ENCODE measurements around the gene LPIN2. TPM values are rescaled to one million over a fixed set of nuclear protein-coding genes. Genes with fewer than 3 reads are reported as not detected.
"Not testable (repeated sequence)": the region's sequence is repeated elsewhere in the genome, so short reads cannot be mapped to it uniquely, and the experiment has no call there.

The LPIN2 gene
- total RNA-seq, 1 experiment from 2014 or later = 25.3 TPM

GRCh38 chr18:3005462-3005861 lies 7.5 kb downstream of the LPIN2 start:
- Mint-ChIP-seq H3K27ac (ENCODE audit: unreplicated experiment) (no peak overlapping the region), H3K27me3 (ENCODE audit: insufficient read depth, unreplicated experiment) (no peaks in the 10 kb centered on the region), H3K4me1 (ENCODE audit: low read depth, unreplicated experiment) (peaks cover 14% of the 10 kb centered on the region), H3K36me3 (ENCODE audit: insufficient read depth, unreplicated experiment) (peaks cover 42% of the 10 kb centered on the region), H3K4me3 (ENCODE audit: unreplicated experiment) (no peak overlapping the region), H3K9me3 (ENCODE audit: unreplicated experiment) (no peaks in the 10 kb centered on the region)
- peaks cover 26% of the 10 kb centered on the region for H3K4me1 ChIP-seq
- POLR2A ChIA-PET = no interaction called here
- H3K36me3 ChIP-seq (ENCODE audit: control insufficient read depth, insufficient read depth, low read length) = peaks cover 2% of the 10 kb centered on the region
- H3K27me3 ChIP-seq (replicated peaks; ENCODE audit: control insufficient read depth, insufficient read depth, low read length) = no peaks in the 10 kb centered on the region
- CTCF ChIA-PET = no interaction called here
- DNase-seq = no peak
- intact Hi-C loops (cut with micrococcal nuclease; ENCODE audit: unreplicated experiment) = no loop called here
- H3K4me3 ChIP-seq (ENCODE audit: low read depth, low read length) = no peak overlapping the region
- no TSS peak for BruUV-seq (replicated peaks)
- H3K9me3 ChIP-seq = peaks cover 18% of the 10 kb centered on the region; the same call in 1 of the 2 replicates
- no peak for TF ChIP-seq CTCF (IDR thresholded peaks at IDR 0.05; ENCODE audit: insufficient read depth in 1 of 2, low read depth in 1 of 2, low read length in 1 of 2, severe bottlenecking in 1 of 2, unreplicated experiment in 1 of 2)

DNA sequence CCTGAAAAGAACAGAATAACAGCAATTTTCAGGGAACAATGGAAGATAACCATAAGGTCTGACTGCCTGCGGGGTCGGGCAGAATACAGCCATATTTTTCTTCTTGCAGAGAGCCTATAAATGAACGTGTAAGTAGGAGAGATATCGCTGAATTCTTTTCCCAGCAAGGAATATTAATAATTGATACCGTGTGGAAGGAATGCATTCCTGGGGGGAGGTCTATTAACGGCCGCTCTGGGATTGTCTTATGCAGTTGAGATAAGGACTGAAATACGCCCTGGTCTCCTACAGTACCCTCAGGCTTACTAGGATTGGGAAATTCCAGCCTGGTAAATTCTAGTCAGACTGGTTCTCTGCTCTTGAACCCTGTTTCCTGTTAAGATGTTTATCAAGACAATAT lies 9.2 kb downstream of the LPIN2 start:
- CTCF ChIA-PET = interaction anchor here (1.8 kb wide), 1 partner anchor 59 kb away, joined by 8 read pairs; no protein-coding TSS in a partner anchor
- DNase-seq; H3K27ac Mint-ChIP-seq (ENCODE audit: unreplicated experiment); H3K9me3 Mint-ChIP-seq (ENCODE audit: unreplicated experiment); H3K27me3 ChIP-seq (replicated peaks; ENCODE audit: control insufficient read depth, insufficient read depth, low read length); H3K36me3 ChIP-seq (ENCODE audit: control insufficient read depth, insufficient read depth, low read length); BruUV-seq (replicated peaks); H3K4me3 Mint-ChIP-seq (ENCODE audit: unreplicated experiment); H3K4me1 Mint-ChIP-seq (ENCODE audit: low read depth, unreplicated experiment); POLR2A ChIA-PET; H3K4me3 ChIP-seq (ENCODE audit: low read depth, low read length); H3K27me3 Mint-ChIP-seq (ENCODE audit: insufficient read depth, unreplicated experiment); intact Hi-C loops (cut with micrococcal nuclease; ENCODE audit: unreplicated experiment): not testable (repeated sequence)
- Histone ChIP-seq H3K4me1 (peaks cover 26% of the 10 kb centered on the region), H3K9me3 (peaks cover 18% of the 10 kb centered on the region; the same call in 1 of the 2 replicates)
- peaks cover 40% of the 10 kb centered on the region for H3K36me3 Mint-ChIP-seq (ENCODE audit: insufficient read depth, unreplicated experiment)

DNA sequence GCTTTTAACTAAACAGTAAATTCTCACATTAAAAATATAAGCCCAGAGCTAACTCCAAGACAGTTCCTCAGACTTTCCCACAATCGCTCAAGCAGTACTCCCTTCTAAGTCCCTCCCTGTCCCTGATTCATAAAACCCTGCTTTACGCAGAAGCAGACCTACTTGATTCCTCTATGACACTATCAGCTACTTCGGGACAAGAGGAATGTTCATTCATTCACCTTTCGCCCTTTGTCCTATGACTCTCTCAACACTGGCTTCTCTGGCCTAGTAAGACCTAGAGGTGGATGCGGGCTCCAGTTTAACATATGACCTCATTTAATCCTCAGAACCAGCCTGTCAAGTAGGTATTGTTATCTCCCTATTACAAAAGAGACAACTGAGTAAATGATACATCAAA lies 10.2 kb downstream of the LPIN2 start:
- BruUV-seq (replicated peaks) = no TSS peak
- DNase-seq = peak; percentile 73 to 75
- Histone ChIP-seq H3K27me3 (replicated peaks; ENCODE audit: control insufficient read depth, insufficient read depth, low read length) (no peaks in the 10 kb centered on the region), H3K4me3 (ENCODE audit: low read depth, low read length) (no peak overlapping the region), H3K4me1 (peaks cover 26% of the 10 kb centered on the region), H3K9me3 (peaks cover 18% of the 10 kb centered on the region; the same call in 1 of the 2 replicates), H3K36me3 (ENCODE audit: control insufficient read depth, insufficient read depth, low read length) (peaks cover 2% of the 10 kb centered on the region)
- POLR2A ChIA-PET = interaction anchor here (0.6 to 1.1 kb wide), 3 partner anchors 8 to 16 kb away, joined by 3 to 5 read pairs (median 3); no protein-coding TSS in a partner anchor
- CTCF ChIA-PET = interaction anchor here (1.0 to 1.8 kb wide), 2 partner anchors 9 to 60 kb away, joined by 4 to 8 read pairs; no protein-coding TSS in a partner anchor
- Mint-ChIP-seq H3K27me3 (ENCODE audit: insufficient read depth, unreplicated experiment) (no peaks in the 10 kb centered on the region), H3K27ac (ENCODE audit: unreplicated experiment) (peak overlapping the region; percentile 37), H3K4me1 (ENCODE audit: low read depth, unreplicated experiment) (peaks cover 14% of the 10 kb centered on the region), H3K9me3 (ENCODE audit: unreplicated experiment) (no peaks in the 10 kb centered on the region), H3K36me3 (ENCODE audit: insufficient read depth, unreplicated experiment) (peaks cover 46% of the 10 kb centered on the region), H3K4me3 (ENCODE audit: unreplicated experiment) (peak overlapping the region; percentile 28)
- intact Hi-C loops (cut with micrococcal nuclease; ENCODE audit: unreplicated experiment) = no loop called here
- no peak for TF ChIP-seq CTCF (IDR thresholded peaks at IDR 0.05; ENCODE audit: insufficient read depth in 1 of 2, low read depth in 1 of 2, low read length in 1 of 2, severe bottlenecking in 1 of 2, unreplicated experiment in 1 of 2)

Data from Caco-2 (cell line).